Spleen (tissue), 7 donors: ENCODE results near the gene CLEC16A.

Experiments
- CTCF ChIP-seq, 11 experiments: fragments of 200-600 bp in 7 of 11; fragments of 450-650 bp in 4 of 11; sonication (generic) in 4 of 11; IDR thresholded peaks in 8 of 11; conservative IDR thresholded peaks in 3 of 11; 1 replicate in 7 of 11; 2 replicates in 4 of 11; pipeline versions ENCODE4 v1.4.0 to v1.8.0; 2016 to 2021; ENCODE audit warnings: antibody characterized with exemption in 11 of 11, inconsistent platforms in 4 of 11, mild to moderate bottlenecking in 1 of 11
- POLR2A ChIP-seq, 3 donors: fragments of 450-650 bp; IDR thresholded peaks; one replicate each; pipeline ENCODE4 v1.5.1; 2017; ENCODE audit warnings: antibody characterized with exemption in 3 of 3, mild to moderate bottlenecking in 1 of 3
- donor health status: DM: no; HTN: no; CAD: no; lungs with moderate emphysema.
- donor health status: DM: no; HTN: no; CAD: no.
- donor health status: DM: no; HTN: no; CAD: no.

GRCh38 chr16:11191665-11192064 lies 247.3 kb downstream of the CLEC16A start:
- TF ChIP-seq CTCF (IDR thresholded peaks at IDR 0.05 in 8 of 11, conservative IDR thresholded peaks at IDR 0.05 in 3 of 11) (no peak), POLR2A (IDR thresholded peaks at IDR 0.05) (no peak)
